GM12874 (cell line): Measurements from ENCODE around the gene SLC5A8.

Experiments
- CTCF ChIP-seq: IDR thresholded peaks from 2 replicates; pipeline ENCODE4 v1.5.1; 2011; ENCODE audit warnings: low read depth, mild to moderate bottlenecking, control low read depth, low read length, moderate library complexity; ENCODE audit not compliant: insufficient read depth

Gene SLC5A8

DNA sequence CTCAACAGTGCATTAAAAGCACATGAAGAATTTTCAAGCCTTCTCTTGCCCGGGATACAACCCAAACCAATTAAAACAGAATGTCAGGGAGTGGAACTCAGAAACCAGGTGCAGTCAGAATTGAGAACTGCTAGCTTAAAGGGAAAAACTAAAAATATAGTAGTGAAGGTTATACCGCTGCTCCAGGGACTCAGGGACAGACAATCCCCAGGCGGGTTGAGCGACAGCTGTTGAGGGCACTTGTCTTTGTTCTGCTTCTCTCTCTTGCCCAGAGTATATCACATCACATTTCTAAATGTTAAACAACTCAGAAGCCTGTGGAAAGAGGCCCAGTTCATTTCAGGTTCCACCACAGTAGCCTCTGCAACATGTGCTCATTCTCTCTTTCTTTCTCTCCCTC is 93.1 kb downstream of the SLC5A8 start:
- TF ChIP-seq CTCF, result no peak

DNA sequence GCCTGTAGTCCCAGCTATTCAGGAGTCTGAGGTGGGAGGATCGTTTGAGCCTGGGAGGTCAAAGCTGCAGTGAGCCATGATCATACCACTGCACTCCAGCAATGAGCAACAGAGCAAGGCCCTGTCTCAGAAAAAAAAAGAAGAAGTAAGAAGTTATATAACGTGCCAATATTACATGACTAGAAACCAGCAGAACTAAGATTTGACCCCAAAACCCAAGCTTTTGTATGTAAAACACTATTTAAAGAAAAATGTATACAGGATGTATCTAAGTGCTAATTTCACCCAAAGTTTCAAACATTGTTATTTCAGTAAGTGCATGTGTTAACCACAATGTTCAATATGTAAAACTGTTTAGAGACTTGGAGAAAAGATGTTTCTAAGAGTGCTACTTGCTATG is 94.7 kb downstream of the SLC5A8 start:
- TF ChIP-seq CTCF, result no peak

GRCh38 chr12:101111441-101111840 is 98.6 kb downstream of the SLC5A8 start:
- no peak for TF ChIP-seq CTCF

DNA sequence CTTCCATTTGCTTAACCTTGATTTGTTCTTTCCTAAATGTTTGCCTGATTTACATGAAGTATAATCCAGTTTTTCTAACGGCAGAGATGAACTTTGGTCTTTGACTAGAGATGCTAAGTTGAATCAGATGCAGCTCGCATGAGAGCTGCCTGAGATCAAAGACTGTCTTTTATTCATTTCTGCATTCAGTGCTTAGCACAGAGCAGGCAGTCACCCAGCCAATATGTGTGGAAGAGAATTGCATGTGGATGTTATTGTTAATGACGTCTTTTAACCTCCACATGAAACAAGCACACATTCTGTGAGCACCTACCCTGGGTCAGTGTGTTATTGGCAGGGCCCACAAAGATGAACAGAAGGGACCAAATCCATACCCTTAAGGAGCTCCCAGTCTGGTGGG is 99.2 kb downstream of the SLC5A8 start:
- TF ChIP-seq CTCF, result no peak

DNA sequence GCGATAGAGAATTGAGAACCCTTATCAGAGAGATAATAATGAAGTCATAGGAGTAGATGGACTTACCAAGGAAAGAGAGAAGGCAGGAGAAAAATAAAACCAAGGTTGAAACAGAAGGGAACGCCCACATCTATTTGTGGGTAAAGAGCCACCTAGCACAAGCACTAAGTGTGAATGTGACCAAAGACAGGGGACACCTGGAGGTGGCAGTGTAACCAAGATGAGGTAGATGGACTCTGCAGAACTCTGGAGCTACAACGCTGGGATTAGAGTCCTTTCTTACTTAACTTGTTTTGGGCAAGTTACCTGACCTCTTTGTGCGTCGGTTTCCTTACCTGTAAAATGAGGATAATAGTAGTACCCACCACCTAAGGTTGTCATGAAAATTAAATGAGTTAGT is 101.9 kb downstream of the SLC5A8 start:
- no peak for TF ChIP-seq CTCF

- no peak for TF ChIP-seq CTCF
These were observed 102.8 kb downstream of the SLC5A8 start for GRCh38 chr12:101107032-101107763.
